GM12878 (cell line): Measurements from ENCODE around the gene YIF1A. TPM values are rescaled to one million over a fixed set of nuclear protein-coding genes. Genes with fewer than 3 reads are reported as not detected.

Experiments used
- BHLHE40 ChIP-seq, 2 experiments: fragments of 450-650 bp in 1 of 2; IDR thresholded peaks; 2 replicates each; pipeline ENCODE4 v1.6.1; 2011 to 2017; ENCODE audit warnings: low read depth in 2 of 2, borderline replicate concordance in 1 of 2, improper control_type of control experiment in 1 of 2, low read length in 1 of 2, mild to moderate bottlenecking in 1 of 2
- CHD2 ChIP-seq: IDR thresholded peaks from 2 replicates; pipeline ENCODE4 v1.6.1; 2011; ENCODE audit warnings: low read depth, low read length, improper control_type of control experiment, borderline replicate concordance
- FOXK2 ChIP-seq: fragments of 450-650 bp; IDR thresholded peaks from 2 replicates; pipeline ENCODE4 v1.6.1; 2017; ENCODE audit warnings: mild to moderate bottlenecking, moderate library complexity
- HDAC2 ChIP-seq: fragments of 200-600 bp; sonication (generic); IDR thresholded peaks from 2 replicates; pipeline ENCODE4 v1.6.1; 2017
- IKZF1 ChIP-seq: fragments of 450-650 bp; conservative IDR thresholded peaks from 2 replicates; pipeline ENCODE4 v1.6.1; 2017; ENCODE audit warnings: antibody characterized with exemption, mild to moderate bottlenecking
- KLF5 ChIP-seq: fragments of 450-650 bp; IDR thresholded peaks from 2 replicates; pipeline ENCODE4 v1.6.1; 2014; ENCODE audit warnings: mild to moderate bottlenecking; ENCODE audit not compliant: partially characterized antibody
- LARP7 ChIP-seq: fragments of 450-650 bp; IDR thresholded peaks from 2 replicates; pipeline ENCODE4 v1.6.1; 2017; ENCODE audit warnings: mild to moderate bottlenecking
- PAX5 ChIP-seq: IDR thresholded peaks from 2 replicates; pipeline ENCODE4 v1.6.1; 2011; ENCODE audit warnings: low read depth, low read length, borderline replicate concordance
- PAX8 ChIP-seq: fragments of 450-650 bp; IDR thresholded peaks from 2 replicates; pipeline ENCODE4 v1.6.1; 2017; ENCODE audit warnings: mild to moderate bottlenecking, moderate library complexity
- POLR2AphosphoS2 ChIP-seq: IDR thresholded peaks from 2 replicates; pipeline ENCODE4 v1.6.1; 2011; ENCODE audit warnings: low read depth, mild to moderate bottlenecking, low read length, improper control_type of control experiment, moderate library complexity
- RELA ChIP-seq: fragments of 450-650 bp; IDR thresholded peaks from 2 replicates; pipeline ENCODE4 v1.8.0; 2014; ENCODE audit warnings: borderline replicate concordance; ENCODE audit not compliant: partially characterized antibody
- SMC3 ChIP-seq: IDR thresholded peaks from 2 replicates; pipeline ENCODE4 v1.6.1; 2011; ENCODE audit warnings: low read length, improper control_type of control experiment, borderline replicate concordance
- SPI1 ChIP-seq: IDR thresholded peaks from 2 replicates; pipeline ENCODE4 v1.6.1; 2011; ENCODE audit warnings: low read depth, mild to moderate bottlenecking, low read length, moderate library complexity, borderline replicate concordance; ENCODE audit not compliant: insufficient read depth
- ZBED1 ChIP-seq: IDR thresholded peaks from 2 replicates; pipeline ENCODE4 v1.6.1; 2016; ENCODE audit warnings: borderline replicate concordance
- polyA plus RNA-seq, 11 experiments: library from polyadenylated mRNA; depleted of rRNA in 4 of 11; unstranded in 6 of 11; stranded (reverse) in 5 of 11; fragments of >200 nt; fragmentation: Nextera tagmentation in 4 of 11; fragmentation: Illumina TruSeq in 1 of 11; extraction: Ambion mirVana in 4 of 11; extraction: Trizol in 1 of 11; gene quantifications; 1 replicate in 1 of 11; 2 replicates in 10 of 11; pipeline versions ENCODE4 v1.2.1 to v1.2.3, GENCODE V29; 2011 to 2016; ENCODE audit warnings: inconsistent platforms in 2 of 11, missing spikeins in 2 of 11, low read depth in 1 of 11
- total RNA-seq, 4 experiments: library from RNA; depleted of rRNA in 3 of 4; stranded (reverse); fragments of >200 nt in 3 of 4; fragmentation: Illumina TruSeq in 1 of 4; extraction: Trizol in 1 of 4; gene quantifications; 2 replicates each; pipeline versions ENCODE4 v1.2.1 to v1.2.3, GENCODE V29; 2013 to 2021
- TF ChIP-seq, protein P1 (sequence below): fragments of 450-650 bp; conservative IDR thresholded peaks from 2 replicates; pipeline ENCODE4 v1.6.1; 2017; ENCODE audit warnings: mild to moderate bottlenecking, moderate library complexity
- TF ChIP-seq, protein P2 (sequence below): IDR thresholded peaks from 2 replicates; pipeline ENCODE4 v1.6.1; 2011; ENCODE audit warnings: low read depth, low read length, improper control_type of control experiment, borderline replicate concordance
- TF ChIP-seq, protein P3 (sequence below): fragments of 450-650 bp; IDR thresholded peaks from 2 replicates; pipeline ENCODE4 v1.6.1; 2016; ENCODE audit warnings: mild to moderate bottlenecking, moderate library complexity, borderline replicate concordance
- TF ChIP-seq, protein P4 (sequence below): IDR thresholded peaks from 2 replicates; pipeline ENCODE4 v1.6.1; 2011; ENCODE audit warnings: mild to moderate bottlenecking, low read depth, low read length, moderate library complexity; ENCODE audit not compliant: insufficient replicate concordance
- TF ChIP-seq, protein P5 (sequence below): IDR thresholded peaks from 2 replicates; pipeline ENCODE4 v1.6.1; 2011; ENCODE audit warnings: low read depth, mild to moderate bottlenecking, low read length, moderate library complexity, borderline replicate concordance; ENCODE audit errors: extremely low read depth

YIF1A gene
- total and polyA plus RNA-seq, 10 of the 15 experiments (the other 5 are each of a cell fraction or from before 2014, with no cell fraction given), result 6.6 to 128 (median 71.7) TPM

DNA sequence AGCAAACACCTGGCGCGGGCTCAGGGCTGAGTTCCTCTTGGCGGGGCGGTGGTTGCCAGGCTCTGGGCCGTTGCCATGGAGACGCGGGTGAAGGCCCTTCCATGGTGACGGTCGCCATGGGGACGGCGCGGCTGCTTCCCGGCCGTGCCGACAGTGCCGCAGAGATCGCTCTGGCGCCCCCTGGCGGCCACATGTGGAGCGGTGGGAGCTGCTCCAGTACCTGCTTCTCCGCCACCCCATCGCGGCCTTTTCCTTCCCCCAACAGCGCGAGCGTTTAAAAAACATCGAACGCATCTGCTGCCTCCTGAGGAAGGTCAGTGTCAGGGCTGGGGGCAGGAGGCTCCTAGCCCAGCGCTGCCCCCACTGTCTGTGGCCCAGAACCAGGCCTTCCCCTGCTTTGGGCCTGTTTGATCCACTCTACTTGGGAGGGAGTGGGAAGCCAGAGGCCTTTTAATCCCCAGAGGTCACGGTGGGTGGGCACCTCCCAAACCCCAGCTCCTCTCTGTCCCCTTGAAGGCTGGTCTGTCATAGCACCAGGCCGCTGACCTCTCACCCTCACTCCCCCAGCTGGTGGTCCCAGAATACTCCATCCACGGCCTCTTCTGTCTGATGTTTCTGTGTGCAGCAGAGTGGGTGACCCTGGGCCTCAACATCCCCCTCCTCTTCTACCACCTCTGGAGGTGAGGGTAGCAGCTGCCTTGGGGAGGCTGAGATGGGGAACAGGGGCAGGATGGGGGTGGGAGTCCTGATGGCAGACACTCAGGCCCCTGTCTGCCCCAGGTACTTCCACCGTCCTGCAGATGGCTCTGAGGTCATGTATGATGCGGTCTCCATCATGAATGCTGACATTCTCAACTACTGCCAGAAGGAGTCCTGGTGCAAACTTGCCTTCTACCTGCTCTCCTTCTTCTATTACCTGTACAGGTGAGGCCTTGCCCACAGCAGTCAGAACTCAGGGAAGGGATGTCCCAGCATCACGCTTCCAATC lies 6.2 kb downstream of the YIF1A start (continued):
- TF ChIP-seq KLF5, result peak; percentile 72
- TF ChIP-seq RELA, result peak; percentile 84
- TF ChIP-seq, protein P1, sequence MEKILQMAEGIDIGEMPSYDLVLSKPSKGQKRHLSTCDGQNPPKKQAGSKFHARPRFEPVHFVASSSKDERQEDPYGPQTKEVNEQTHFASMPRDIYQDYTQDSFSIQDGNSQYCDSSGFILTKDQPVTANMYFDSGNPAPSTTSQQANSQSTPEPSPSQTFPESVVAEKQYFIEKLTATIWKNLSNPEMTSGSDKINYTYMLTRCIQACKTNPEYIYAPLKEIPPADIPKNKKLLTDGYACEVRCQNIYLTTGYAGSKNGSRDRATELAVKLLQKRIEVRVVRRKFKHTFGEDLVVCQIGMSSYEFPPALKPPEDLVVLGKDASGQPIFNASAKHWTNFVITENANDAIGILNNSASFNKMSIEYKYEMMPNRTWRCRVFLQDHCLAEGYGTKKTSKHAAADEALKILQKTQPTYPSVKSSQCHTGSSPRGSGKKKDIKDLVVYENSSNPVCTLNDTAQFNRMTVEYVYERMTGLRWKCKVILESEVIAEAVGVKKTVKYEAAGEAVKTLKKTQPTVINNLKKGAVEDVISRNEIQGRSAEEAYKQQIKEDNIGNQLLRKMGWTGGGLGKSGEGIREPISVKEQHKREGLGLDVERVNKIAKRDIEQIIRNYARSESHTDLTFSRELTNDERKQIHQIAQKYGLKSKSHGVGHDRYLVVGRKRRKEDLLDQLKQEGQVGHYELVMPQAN, result peak; percentile 76; the same call in 1 of the 2 replicates
- TF ChIP-seq SMC3, result peak; percentile 85
- 0 out of 2 replicates have a peak, but pooled peaks have one; percentile 49 for TF ChIP-seq POLR2AphosphoS2
- TF ChIP-seq HDAC2, result no peak
- no peak for TF ChIP-seq PAX5
- TF ChIP-seq, protein P2, sequence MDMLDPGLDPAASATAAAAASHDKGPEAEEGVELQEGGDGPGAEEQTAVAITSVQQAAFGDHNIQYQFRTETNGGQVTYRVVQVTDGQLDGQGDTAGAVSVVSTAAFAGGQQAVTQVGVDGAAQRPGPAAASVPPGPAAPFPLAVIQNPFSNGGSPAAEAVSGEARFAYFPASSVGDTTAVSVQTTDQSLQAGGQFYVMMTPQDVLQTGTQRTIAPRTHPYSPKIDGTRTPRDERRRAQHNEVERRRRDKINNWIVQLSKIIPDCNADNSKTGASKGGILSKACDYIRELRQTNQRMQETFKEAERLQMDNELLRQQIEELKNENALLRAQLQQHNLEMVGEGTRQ, result no peak
- TF ChIP-seq, protein P3, sequence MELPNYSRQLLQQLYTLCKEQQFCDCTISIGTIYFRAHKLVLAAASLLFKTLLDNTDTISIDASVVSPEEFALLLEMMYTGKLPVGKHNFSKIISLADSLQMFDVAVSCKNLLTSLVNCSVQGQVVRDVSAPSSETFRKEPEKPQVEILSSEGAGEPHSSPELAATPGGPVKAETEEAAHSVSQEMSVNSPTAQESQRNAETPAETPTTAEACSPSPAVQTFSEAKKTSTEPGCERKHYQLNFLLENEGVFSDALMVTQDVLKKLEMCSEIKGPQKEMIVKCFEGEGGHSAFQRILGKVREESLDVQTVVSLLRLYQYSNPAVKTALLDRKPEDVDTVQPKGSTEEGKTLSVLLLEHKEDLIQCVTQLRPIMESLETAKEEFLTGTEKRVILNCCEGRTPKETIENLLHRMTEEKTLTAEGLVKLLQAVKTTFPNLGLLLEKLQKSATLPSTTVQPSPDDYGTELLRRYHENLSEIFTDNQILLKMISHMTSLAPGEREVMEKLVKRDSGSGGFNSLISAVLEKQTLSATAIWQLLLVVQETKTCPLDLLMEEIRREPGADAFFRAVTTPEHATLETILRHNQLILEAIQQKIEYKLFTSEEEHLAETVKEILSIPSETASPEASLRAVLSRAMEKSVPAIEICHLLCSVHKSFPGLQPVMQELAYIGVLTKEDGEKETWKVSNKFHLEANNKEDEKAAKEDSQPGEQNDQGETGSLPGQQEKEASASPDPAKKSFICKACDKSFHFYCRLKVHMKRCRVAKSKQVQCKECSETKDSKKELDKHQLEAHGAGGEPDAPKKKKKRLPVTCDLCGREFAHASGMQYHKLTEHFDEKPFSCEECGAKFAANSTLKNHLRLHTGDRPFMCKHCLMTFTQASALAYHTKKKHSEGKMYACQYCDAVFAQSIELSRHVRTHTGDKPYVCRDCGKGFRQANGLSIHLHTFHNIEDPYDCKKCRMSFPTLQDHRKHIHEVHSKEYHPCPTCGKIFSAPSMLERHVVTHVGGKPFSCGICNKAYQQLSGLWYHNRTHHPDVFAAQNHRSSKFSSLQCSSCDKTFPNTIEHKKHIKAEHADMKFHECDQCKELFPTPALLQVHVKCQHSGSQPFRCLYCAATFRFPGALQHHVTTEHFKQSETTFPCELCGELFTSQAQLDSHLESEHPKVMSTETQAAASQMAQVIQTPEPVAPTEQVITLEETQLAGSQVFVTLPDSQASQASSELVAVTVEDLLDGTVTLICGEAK, result peak; percentile 85
- TF ChIP-seq SPI1, result peak; percentile 49; the same call in 1 of the 2 replicates
- TF ChIP-seq, protein P4, sequence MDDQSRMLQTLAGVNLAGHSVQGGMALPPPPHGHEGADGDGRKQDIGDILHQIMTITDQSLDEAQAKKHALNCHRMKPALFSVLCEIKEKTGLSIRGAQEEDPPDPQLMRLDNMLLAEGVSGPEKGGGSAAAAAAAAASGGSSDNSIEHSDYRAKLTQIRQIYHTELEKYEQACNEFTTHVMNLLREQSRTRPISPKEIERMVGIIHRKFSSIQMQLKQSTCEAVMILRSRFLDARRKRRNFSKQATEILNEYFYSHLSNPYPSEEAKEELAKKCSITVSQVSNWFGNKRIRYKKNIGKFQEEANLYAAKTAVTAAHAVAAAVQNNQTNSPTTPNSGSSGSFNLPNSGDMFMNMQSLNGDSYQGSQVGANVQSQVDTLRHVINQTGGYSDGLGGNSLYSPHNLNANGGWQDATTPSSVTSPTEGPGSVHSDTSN, result no peak
- TF ChIP-seq PAX8, result no peak
- TF ChIP-seq FOXK2, result no peak
- TF ChIP-seq IKZF1, result peak; percentile 52
- TF ChIP-seq LARP7, result peak; percentile 100
- peak; percentile 70 to 84; a peak in 3 of 4 replicates for TF ChIP-seq BHLHE40 (IDR thresholded peaks at IDR 0.05; ENCODE audit: borderline replicate concordance in 1 of 2, low read depth in 2 of 2, low read length in 1 of 2)
- TF ChIP-seq, protein P5, sequence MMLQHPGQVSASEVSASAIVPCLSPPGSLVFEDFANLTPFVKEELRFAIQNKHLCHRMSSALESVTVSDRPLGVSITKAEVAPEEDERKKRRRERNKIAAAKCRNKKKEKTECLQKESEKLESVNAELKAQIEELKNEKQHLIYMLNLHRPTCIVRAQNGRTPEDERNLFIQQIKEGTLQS, result peak; percentile 74; the same call in 1 of the 2 replicates
- no peak for TF ChIP-seq ZBED1
- TF ChIP-seq CHD2, result peak; percentile 70
